ENCODE data around the gene TAL1.

- TF ChIP-seq, protein P1, sequence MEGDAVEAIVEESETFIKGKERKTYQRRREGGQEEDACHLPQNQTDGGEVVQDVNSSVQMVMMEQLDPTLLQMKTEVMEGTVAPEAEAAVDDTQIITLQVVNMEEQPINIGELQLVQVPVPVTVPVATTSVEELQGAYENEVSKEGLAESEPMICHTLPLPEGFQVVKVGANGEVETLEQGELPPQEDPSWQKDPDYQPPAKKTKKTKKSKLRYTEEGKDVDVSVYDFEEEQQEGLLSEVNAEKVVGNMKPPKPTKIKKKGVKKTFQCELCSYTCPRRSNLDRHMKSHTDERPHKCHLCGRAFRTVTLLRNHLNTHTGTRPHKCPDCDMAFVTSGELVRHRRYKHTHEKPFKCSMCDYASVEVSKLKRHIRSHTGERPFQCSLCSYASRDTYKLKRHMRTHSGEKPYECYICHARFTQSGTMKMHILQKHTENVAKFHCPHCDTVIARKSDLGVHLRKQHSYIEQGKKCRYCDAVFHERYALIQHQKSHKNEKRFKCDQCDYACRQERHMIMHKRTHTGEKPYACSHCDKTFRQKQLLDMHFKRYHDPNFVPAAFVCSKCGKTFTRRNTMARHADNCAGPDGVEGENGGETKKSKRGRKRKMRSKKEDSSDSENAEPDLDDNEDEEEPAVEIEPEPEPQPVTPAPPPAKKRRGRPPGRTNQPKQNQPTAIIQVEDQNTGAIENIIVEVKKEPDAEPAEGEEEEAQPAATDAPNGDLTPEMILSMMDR (IDR thresholded peaks at IDR 0.05): no peak
- no peak for TF ChIP-seq POLR2A (IDR thresholded peaks at IDR 0.05)
These were observed 8.7 kb downstream of the TAL1 start for GRCh38 chr1:47223174-47223920.
